H9 (cell line): ENCODE results near the gene MPPE1. TPM values are rescaled to one million over a fixed set of nuclear protein-coding genes. Genes with fewer than 3 reads are reported as not detected.

Source experiments
- DNase-seq: peaks from one replicate; pipeline ENCODE4 v3.0.0-alpha.2; 2017
- H2AFZ ChIP-seq: one replicate; pipeline ENCODE4 v1.6.1; 2013; ENCODE audit warnings: mild to moderate bottlenecking, low read length, control low read depth, moderate library complexity
- H2AK5ac ChIP-seq: 2 replicates; pipeline ENCODE4 v1.6.1; 2013; ENCODE audit warnings: low read length, control low read depth, mixed read lengths; ENCODE audit not compliant: insufficient read length
- H2BK120ac ChIP-seq: one replicate; pipeline ENCODE4 v1.6.1; 2013; ENCODE audit warnings: low read depth, mild to moderate bottlenecking, low read length, control low read depth, inconsistent platforms; ENCODE audit not compliant: poor library complexity, severe bottlenecking
- H2BK12ac ChIP-seq: 2 replicates; pipeline ENCODE4 v1.6.1; 2013; ENCODE audit warnings: low read length, control low read depth, mixed read lengths, low read depth; ENCODE audit not compliant: insufficient read length
- H2BK15ac ChIP-seq: 2 replicates; pipeline ENCODE4 v1.6.1; 2013; ENCODE audit warnings: low read depth, low read length, control low read depth
- H2BK20ac ChIP-seq: one replicate; pipeline ENCODE4 v1.6.1; 2013; ENCODE audit warnings: low read depth, mild to moderate bottlenecking, low read length, control low read depth, inconsistent platforms; ENCODE audit not compliant: poor library complexity, severe bottlenecking
- H2BK5ac ChIP-seq: 2 replicates; pipeline ENCODE4 v1.6.1; 2013; ENCODE audit warnings: low read length, control low read depth, mixed read lengths; ENCODE audit not compliant: insufficient read length
- H3K14ac ChIP-seq: 2 replicates; pipeline ENCODE4 v1.6.1; 2013; ENCODE audit warnings: low read length, control low read depth; ENCODE audit not compliant: insufficient read depth
- H3K18ac ChIP-seq: 2 replicates; pipeline ENCODE4 v1.6.1; 2013; ENCODE audit warnings: low read depth, mild to moderate bottlenecking, mixed read lengths, low read length, control low read depth; ENCODE audit not compliant: insufficient read length
- H3K23ac ChIP-seq: 2 replicates; pipeline ENCODE4 v1.6.1; 2013; ENCODE audit warnings: low read length, control low read depth, mixed read lengths, low read depth; ENCODE audit not compliant: insufficient read length
- H3K23me2 ChIP-seq: 2 replicates; pipeline ENCODE4 v1.6.1; 2013; ENCODE audit warnings: low read depth, mild to moderate bottlenecking, mixed read lengths, low read length, control low read depth; ENCODE audit not compliant: insufficient read length, poor library complexity, severe bottlenecking
- H3K27ac ChIP-seq: 2 replicates; pipeline ENCODE4 v1.5.1; 2013; ENCODE audit warnings: low read length, control low read depth, mixed read lengths, low read depth; ENCODE audit not compliant: insufficient read length
- H3K27me3 ChIP-seq: 2 replicates; pipeline ENCODE4 v1.6.1; 2013; ENCODE audit warnings: low read length, control low read depth, inconsistent platforms; ENCODE audit not compliant: insufficient read depth
- H3K4ac ChIP-seq: 2 replicates; pipeline ENCODE4 v1.6.1; 2013; ENCODE audit warnings: low read depth, mild to moderate bottlenecking, control low read depth, inconsistent platforms, low read length, moderate library complexity
- H3K4me1 ChIP-seq: 2 replicates; pipeline ENCODE4 v1.6.1; 2013; ENCODE audit warnings: low read length, control low read depth, inconsistent platforms; ENCODE audit not compliant: insufficient read depth
- H3K4me2 ChIP-seq: 2 replicates; pipeline ENCODE4 v1.6.1; 2013; ENCODE audit warnings: low read length, control low read depth, mixed read lengths; ENCODE audit not compliant: insufficient read length, insufficient read depth
- H3K56ac ChIP-seq: 2 replicates; pipeline ENCODE4 v1.6.1; 2013; ENCODE audit warnings: low read depth, mild to moderate bottlenecking, mixed read lengths, low read length, control low read depth; ENCODE audit not compliant: insufficient read length
- H3K79me1 ChIP-seq: 2 replicates; pipeline ENCODE4 v1.6.1; 2013; ENCODE audit warnings: low read depth, mild to moderate bottlenecking, moderate library complexity, low read length, control low read depth, inconsistent platforms; ENCODE audit not compliant: insufficient read depth, poor library complexity, severe bottlenecking
- H3K79me2 ChIP-seq: 2 replicates; pipeline ENCODE4 v1.6.1; 2013; ENCODE audit warnings: low read length, control low read depth, inconsistent platforms; ENCODE audit not compliant: insufficient read depth
- H3K9ac ChIP-seq: 2 replicates; pipeline ENCODE4 v1.6.1; 2013; ENCODE audit warnings: low read length, control low read depth, mixed read lengths; ENCODE audit not compliant: insufficient read length; ENCODE audit errors: extremely low read depth
- H3K9me3 ChIP-seq: one replicate; pipeline ENCODE4 v1.6.1; 2013; ENCODE audit warnings: low read depth, low read length, inconsistent platforms; ENCODE audit not compliant: control insufficient read depth
- H3T11ph ChIP-seq: one replicate; pipeline ENCODE4 v1.6.1; 2013; ENCODE audit warnings: mild to moderate bottlenecking, low read length, control low read depth, inconsistent platforms
- H4K20me1 ChIP-seq: one replicate; pipeline ENCODE4 v1.6.1; 2013; ENCODE audit not compliant: control insufficient read depth, insufficient read length, insufficient read depth
- H4K5ac ChIP-seq: 2 replicates; pipeline ENCODE4 v1.6.1; 2013; ENCODE audit warnings: low read depth, mild to moderate bottlenecking, mixed read lengths, low read length, control low read depth; ENCODE audit not compliant: insufficient read length
- H4K8ac ChIP-seq: replicated peaks from 2 replicates; pipeline ENCODE4 v1.6.1; 2013; ENCODE audit warnings: low read length, control low read depth, mixed read lengths, low read depth; ENCODE audit not compliant: insufficient read length
- H4K91ac ChIP-seq: 2 replicates; pipeline ENCODE4 v1.6.1; 2013; ENCODE audit warnings: low read depth, mild to moderate bottlenecking, moderate library complexity, mixed read lengths, low read length, control low read depth; ENCODE audit not compliant: insufficient read length
- H3K27ac Mint-ChIP-seq, 3 experiments: 2 replicates in 2 of 3; 3 replicates in 1 of 3; pipeline ENCODE4 v1.8.0; 2020 to 2021; ENCODE audit warnings: mixed read lengths in 3 of 3, mild to moderate bottlenecking in 1 of 3, moderate library complexity in 1 of 3
- H3K27me3 Mint-ChIP-seq: 2 replicates; pipeline ENCODE4 v1.8.0; 2021; ENCODE audit warnings: low read depth, mild to moderate bottlenecking, moderate library complexity, mixed read lengths
- H3K36me3 Mint-ChIP-seq, 3 experiments: 2 replicates in 2 of 3; 3 replicates in 1 of 3; pipeline ENCODE4 v1.8.0; 2020 to 2021; ENCODE audit warnings: low read depth in 3 of 3, mixed read lengths in 3 of 3; ENCODE audit not compliant: insufficient read depth in 1 of 3
- H3K4me1 Mint-ChIP-seq, 2 experiments: 2 replicates each; pipeline ENCODE4 v1.8.0; 2020; ENCODE audit warnings: mixed read lengths in 2 of 2
- H3K4me3 Mint-ChIP-seq, 2 experiments: 2 replicates in 1 of 2; 3 replicates in 1 of 2; pipeline ENCODE4 v1.8.0; 2020 to 2021; ENCODE audit warnings: mild to moderate bottlenecking in 2 of 2, mixed read lengths in 2 of 2, moderate library complexity in 1 of 2
- H3K9me3 Mint-ChIP-seq, 2 experiments: 2 replicates in 1 of 2; 3 replicates in 1 of 2; pipeline ENCODE4 v1.8.0; 2020; ENCODE audit warnings: mild to moderate bottlenecking in 2 of 2, mixed read lengths in 2 of 2, moderate library complexity in 1 of 2
- CTCF ChIP-seq: fragments of 200-600 bp; sonication (generic); conservative IDR thresholded peaks from 3 replicates; pipeline ENCODE4 v1.8.0; 2021; ENCODE audit warnings: antibody characterized with exemption, mild to moderate bottlenecking
- WGBS: extraction: QIAGEN DNeasy Blood & Tissue Kit; methylation state at CpG from one replicate; pipeline ENCODE4 v1.1.7; 2013; ENCODE audit warnings: missing lambda C conversion rate, low lambda C conversion rate, mixed read lengths; ENCODE audit not compliant: insufficient read length; ENCODE audit errors: extremely low coverage; 5-methylcytosine and 5-hydroxymethylcytosine counted together
- total RNA-seq: library from RNA; stranded (reverse); gene quantifications from 2 replicates; pipeline ENCODE4 v1.2.1, GENCODE V29; 2021

MPPE1 gene
- total RNA-seq, 1 experiment from 2014 or later: 13.2 TPM

DNA sequence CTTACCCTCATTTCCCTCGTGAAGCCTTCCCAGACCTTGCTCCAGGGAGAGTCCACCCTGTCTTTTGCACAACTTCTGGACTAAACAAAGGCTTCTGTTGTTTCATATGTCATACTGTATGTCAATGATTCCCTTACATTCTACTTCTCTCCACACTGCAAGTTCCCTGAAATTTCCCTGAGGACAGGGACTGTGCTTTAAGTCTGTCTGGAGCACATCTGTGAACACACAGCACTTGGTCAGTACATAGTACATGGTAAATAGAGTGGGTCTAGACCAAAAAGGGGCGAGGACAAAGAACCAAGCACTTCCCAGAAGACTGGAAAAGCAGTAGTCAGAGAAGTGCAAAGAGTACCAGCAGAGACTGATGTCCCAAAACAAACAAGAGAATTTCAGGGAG is 49.5 kb upstream of the MPPE1 start:
- H3K27ac Mint-ChIP-seq: no peak overlapping the region
- H2BK12ac ChIP-seq: no peak overlapping the region
- H3K79me1 ChIP-seq: no peaks in the 10 kb centered on the region
- no peak overlapping the region for H4K91ac ChIP-seq
- WGBS: no CpG with 5 or more reads among the region's 2 CpGs
- no peak for TF ChIP-seq CTCF
- no peaks in the 10 kb centered on the region for H3K4me1 ChIP-seq
- no peak overlapping the region for H3K4me2 ChIP-seq
- peaks cover 12 to 19% of the 10 kb centered on the region in 2 experiments for H3K4me1 Mint-ChIP-seq
- H4K8ac ChIP-seq: no peak overlapping the region
- peaks cover 3 to 19% (median 15%) of the 10 kb centered on the region in 3 experiments; a peak in 5 of 7 replicates for H3K36me3 Mint-ChIP-seq
- no peak overlapping the region for H3T11ph ChIP-seq
- H3K18ac ChIP-seq: no peak overlapping the region
- H2BK5ac ChIP-seq: no peak overlapping the region
- H3K23me2 ChIP-seq: no peaks in the 10 kb centered on the region
- H3K56ac ChIP-seq: no peak overlapping the region
- H2BK20ac ChIP-seq: no peak overlapping the region
- H3K9ac ChIP-seq: no peak overlapping the region
- no peak overlapping the region for H2BK120ac ChIP-seq
- H3K9me3 Mint-ChIP-seq: peaks cover 19 to 23% of the 10 kb centered on the region in 2 experiments; a peak in 4 of 5 replicates
- H3K27me3 Mint-ChIP-seq: peaks cover 1% of the 10 kb centered on the region; the same call in 1 of the 2 replicates
- no peaks in the 10 kb centered on the region for H3K79me2 ChIP-seq
- H3K4ac ChIP-seq: no peak overlapping the region
- H3K27me3 ChIP-seq: no peaks in the 10 kb centered on the region
- no peak overlapping the region for H3K23ac ChIP-seq
- no peak overlapping the region for H3K14ac ChIP-seq
- H4K5ac ChIP-seq: no peak overlapping the region
- H4K20me1 ChIP-seq: no peaks in the 10 kb centered on the region
- no peak overlapping the region for H3K4me3 Mint-ChIP-seq
- no peak for DNase-seq
- no peak overlapping the region for H2AK5ac ChIP-seq
- H2AFZ ChIP-seq: no peak overlapping the region
- no peak overlapping the region for H3K27ac ChIP-seq
- no peaks in the 10 kb centered on the region for H3K9me3 ChIP-seq
- no peak overlapping the region for H2BK15ac ChIP-seq
